HG02885 (cell line): Measurements from ENCODE around the gene THOC6.
"Not testable (repeated sequence)": the region's sequence is repeated elsewhere in the genome, so short reads cannot be mapped to it uniquely, and the experiment has no call there.

Experiments used
- ATAC-seq: cut with Tn5 transposase; IDR thresholded peaks from one replicate; pipeline ENCODE4 v1.9.1; 2021; ENCODE audit warnings: mild to moderate bottlenecking; ENCODE audit not compliant: unreplicated experiment, poor library complexity

THOC6 gene

GRCh38 chr16:3065742-3066439 is 42.1 kb downstream of the THOC6 start:
- no peak for ATAC-seq

GRCh38 chr16:3066440-3066748 is 42.6 kb downstream of the THOC6 start:
- ATAC-seq, result no peak

GRCh38 chr16:3068487-3068886 is 44.7 kb downstream of the THOC6 start:
- ATAC-seq, result no peak

- ATAC-seq, result not testable (repeated sequence)
Observed at GRCh38 chr16:3069146-3069545, 45.3 kb downstream of the THOC6 start.

- ATAC-seq, result no peak
Observed at GRCh38 chr16:3070608-3071111, 46.8 kb downstream of the THOC6 start.

- ATAC-seq, result no peak
Observed at GRCh38 chr16:3071655-3072054, 47.8 kb downstream of the THOC6 start.

GRCh38 chr16:3072148-3072547 is 48.3 kb downstream of the THOC6 start:
- not testable (repeated sequence) for ATAC-seq

GRCh38 chr16:3072576-3073263 is 48.9 kb downstream of the THOC6 start:
- ATAC-seq, result not testable (repeated sequence)

GRCh38 chr16:3073448-3073847 is 49.6 kb downstream of the THOC6 start:
- no peak for ATAC-seq

- peak; percentile 73 for ATAC-seq
Observed at GRCh38 chr16:3074860-3075522, 51.2 kb downstream of the THOC6 start.

GRCh38 chr16:3075523-3075915 is 51.7 kb downstream of the THOC6 start:
- ATAC-seq, result no peak

- not testable (repeated sequence) for ATAC-seq
Observed at GRCh38 chr16:3075946-3076345, 52.1 kb downstream of the THOC6 start.

GRCh38 chr16:3076577-3076976 is 52.7 kb downstream of the THOC6 start:
- no peak for ATAC-seq
